Heart left ventricle (tissue), 16 donors: Measurements from ENCODE around the gene CXXC5. TPM values are rescaled to one million over a fixed set of nuclear protein-coding genes. Genes with fewer than 3 reads are reported as not detected.
"Not testable (repeated sequence)": the region's sequence is repeated elsewhere in the genome, so short reads cannot be mapped to it uniquely, and the experiment has no call there.

Experiments
- ATAC-seq, 4 donors: fragments of 200-7000 bp; cut with Tn5 transposase; one replicate each; pipeline ENCODE4 v1.9.1; 2020 to 2022; ENCODE audit warnings: moderate library complexity in 4 of 4, mild to moderate bottlenecking in 3 of 4, moderate number of reproducible peaks in 1 of 4
- DNase-seq, 5 donors: peaks; one replicate each; pipeline ENCODE4 v3.0.0-alpha.2; 2020
- H3K27ac ChIP-seq, 12 donors: fragments of 200-600 bp; sonication (generic) in 4 of 12; one replicate each; pipeline versions ENCODE4 v1.5.0 to v1.8.0; 2016 to 2022; ENCODE audit warnings: mild to moderate bottlenecking in 2 of 12
- H3K27me3 ChIP-seq, 9 donors: fragments of 200-600 bp; sonication (generic) in 2 of 9; one replicate each; pipeline versions ENCODE4 v1.5.1 to v1.8.0; 2016 to 2022; ENCODE audit warnings: mild to moderate bottlenecking in 3 of 9
- H3K36me3 ChIP-seq, 9 donors: fragments of 200-600 bp; sonication (generic) in 2 of 9; one replicate each; pipeline versions ENCODE4 v1.5.0 to v1.8.0; 2018 to 2022; ENCODE audit warnings: mild to moderate bottlenecking in 2 of 9
- H3K4me1 ChIP-seq, 12 donors: fragments of 200-600 bp; sonication (generic) in 4 of 12; one replicate each; pipeline versions ENCODE4 v1.5.0 to v1.8.0; 2016 to 2022; ENCODE audit warnings: mild to moderate bottlenecking in 3 of 12
- H3K4me3 ChIP-seq, 12 donors: fragments of 200-600 bp; sonication (generic) in 4 of 12; one replicate each; pipeline versions ENCODE4 v1.5.0 to v1.8.0; 2017 to 2022; ENCODE audit warnings: mild to moderate bottlenecking in 9 of 12, moderate library complexity in 4 of 12
- H3K9me3 ChIP-seq, 12 donors: fragments of 200-600 bp; sonication (generic) in 4 of 12; one replicate each; pipeline versions ENCODE4 v1.5.0 to v1.8.0; 2016 to 2022; ENCODE audit warnings: mild to moderate bottlenecking in 1 of 12
- CTCF ChIP-seq, 12 donors: fragments of 200-600 bp; sonication (generic) in 4 of 12; IDR thresholded peaks; one replicate each; pipeline versions ENCODE4 v1.5.0 to v1.8.0; 2018 to 2022; ENCODE audit warnings: antibody characterized with exemption in 12 of 12, mild to moderate bottlenecking in 5 of 12
- POLR2A ChIP-seq, 2 donors: fragments of 450-650 bp; IDR thresholded peaks; one replicate each; pipeline ENCODE4 v1.6.1; 2017; ENCODE audit warnings: antibody characterized with exemption in 2 of 2, mild to moderate bottlenecking in 2 of 2, moderate library complexity in 2 of 2
- WGBS, 4 donors: extraction: QIAGEN DNeasy Blood & Tissue Kit in 2 of 4; methylation state at CpG; one replicate each; pipeline versions ENCODE4 v1.1.5 to v1.1.7; 2013 to 2018; 5-methylcytosine and 5-hydroxymethylcytosine counted together
- intact Hi-C, 10 donors: fragments of 100-400 bp; cut with DNase I; formaldehyde crosslinking; loops; one replicate each; pipeline versions ENCODE4 v1.11.1 to v1.14.2; 2022
- polyA plus RNA-seq, 2 donors: library from polyadenylated mRNA; stranded (reverse); fragments of 200-250 nt; gene quantifications; one replicate each; pipeline ENCODE4 v1.2.3, GENCODE V29; 2013
- total RNA-seq, 9 donors: library from RNA; depleted of rRNA in 2 of 9; stranded (reverse); fragments of >200 nt in 2 of 9; fragmentation: NEBNext Ultra II Directional in 3 of 9; extraction: Animal tissue kit (Norgen Biotek cat#: 25700) in 3 of 9; gene quantifications; one replicate each; pipeline versions ENCODE4 v1.1.0 to v1.2.4, GENCODE V29; 2016 to 2023
- donor health status: ischemic (EF 13 %, LVEDD 7.1; RV severe dilation, severe dysfunction).
- donor health status: healthy with polysubstance abuse.
- donor health status: DM: no; HTN: yes; CAD: no.
- donor health status: DM: no; HTN: no; CAD: no.
- donor health status: ischemic (EF 25% LVEDD 6.9; RV normal size, moderate dysfunction).
- donor health status: ischemic (EF 25% LVEDD 5.7; RV mildly dilated, moderate dysfunction).
- donor health status: healthy.
- donor health status: DM: yes; HTN: yes; CAD: no.
- donor health status: ischemic (EF 35%, LVEDD 5.7; RV mildly dilated, moderate dysfunction).
- donor health status: nonischemic (EF 11% LVEDD 7.7; RV severe dilation, severe dysfunction).
- donor health status: DM: yes; HTN: yes; CAD: no.
- donor health status: PGD.
- donor health status: ischemic (EF 29% LVEDD 5.4; RV normal size, mild dysfunction).
- donor health status: nonischemic (EF 23%, LVEDD 6.1; RV moderate dilation, normal function).

Gene CXXC5
- total and polyA plus RNA-seq, 11 donors, result 29.8 to 74.6 (median 36.3) TPM

GRCh38 chr5:139717221-139717620, 69.1 kb downstream of the CXXC5 start:
- TF ChIP-seq CTCF (IDR thresholded peaks at IDR 0.05) (no peak), POLR2A (IDR thresholded peaks at IDR 0.05) (no peak)
- peaks cover 0 to 15% (median 5%) of the 10 kb centered on the region in 12 donors for H3K9me3 ChIP-seq
- WGBS, 4 donors, result 86 to 91% (median 90%) methylated on average over 8 of the region's 8 CpGs
- H3K36me3 ChIP-seq, result no peaks in the 10 kb centered on the region
- intact Hi-C loops, result loop anchor here in 2 of 10 donors (5.0 to 10.0 kb wide), 2 partner anchors 40 to 48 kb away; no protein-coding TSS in a partner anchor
- no peak overlapping the region for H3K27ac ChIP-seq
- no peaks in the 10 kb centered on the region for H3K4me1 ChIP-seq
- no peak overlapping the region for H3K4me3 ChIP-seq
- ATAC-seq, result no peak
- DNase-seq, result no peak
- no peaks in the 10 kb centered on the region for H3K27me3 ChIP-seq

DNA sequence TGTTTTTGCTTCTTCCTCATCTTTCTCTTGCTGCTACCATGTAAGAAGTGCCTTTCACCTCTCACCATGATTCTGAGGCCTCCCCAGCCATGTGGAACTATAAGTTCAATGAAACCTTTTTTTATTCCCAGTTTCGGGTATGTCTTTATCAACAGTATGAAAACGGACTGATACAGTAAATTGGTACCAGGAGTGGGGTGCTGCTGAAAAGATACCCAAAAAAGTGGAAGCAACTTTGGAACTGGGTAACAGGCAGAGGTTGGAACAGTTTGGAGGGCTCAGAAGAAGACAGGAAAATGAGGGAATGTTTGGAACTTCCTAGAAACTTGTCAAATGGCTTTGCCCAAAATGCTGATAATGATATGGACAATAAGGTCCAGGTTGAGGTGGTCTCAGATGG, 70.3 kb downstream of the CXXC5 start:
- intact Hi-C loops, result loop anchor here in 2 of 10 donors (5.0 to 10.0 kb wide), 2 partner anchors 39 to 46 kb away; no protein-coding TSS in a partner anchor
- H3K27ac ChIP-seq, ATAC-seq, H3K36me3 ChIP-seq, H3K4me3 ChIP-seq, H3K4me1 ChIP-seq, DNase-seq, H3K27me3 ChIP-seq: not testable (repeated sequence)
- WGBS, 4 donors, result 92 to 95% (median 93%) methylated on average over 2 of the region's 2 CpGs
- H3K9me3 ChIP-seq, result peaks cover 0 to 15% (median 5%) of the 10 kb centered on the region in 12 donors

GRCh38 chr5:139719970-139720369, 71.8 kb downstream of the CXXC5 start:
- not testable (repeated sequence) for H3K27ac ChIP-seq, H3K27me3 ChIP-seq, ATAC-seq, DNase-seq, H3K4me1 ChIP-seq, H3K4me3 ChIP-seq, H3K36me3 ChIP-seq
- intact Hi-C loops, result loop anchor here in 2 of 10 donors (5.0 to 10.0 kb wide), 2 partner anchors 37 to 45 kb away; no protein-coding TSS in a partner anchor
- H3K9me3 ChIP-seq, result peaks cover 0 to 15% (median 5%) of the 10 kb centered on the region in 12 donors
- WGBS, 4 donors, result 89 to 99% (median 95%) methylated on average over 3 of the region's 3 CpGs

DNA sequence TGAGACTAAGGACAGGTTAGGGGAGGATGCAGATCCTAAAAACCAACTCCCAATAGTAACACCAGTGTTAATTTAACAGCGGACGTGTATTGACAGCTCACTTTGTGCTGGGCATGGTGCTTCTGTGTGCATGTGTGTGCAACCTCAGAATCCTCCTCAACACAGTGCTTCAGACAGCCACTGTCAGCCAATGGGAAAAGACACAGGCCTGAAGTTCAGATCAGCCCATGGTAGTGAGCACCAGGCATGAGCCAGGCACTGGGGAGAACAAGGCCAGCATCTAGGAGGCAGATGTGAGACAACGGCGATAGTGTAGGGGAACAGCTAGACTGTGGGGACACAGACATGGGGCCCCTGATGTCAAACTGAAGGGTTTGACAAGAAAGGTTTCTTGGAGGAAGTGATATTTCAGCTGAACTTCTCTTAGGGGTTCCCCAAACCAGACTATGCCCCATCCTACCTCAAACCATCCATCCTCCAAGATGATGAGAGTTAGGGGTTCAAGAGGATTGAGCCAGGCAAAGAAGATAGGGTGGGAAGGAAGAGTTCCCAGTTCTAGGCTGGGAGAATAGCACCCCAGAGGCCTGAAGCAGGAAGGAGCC, 75.9 kb downstream of the CXXC5 start:
- H3K27ac ChIP-seq, result no peak overlapping the region
- no peaks in the 10 kb centered on the region for H3K36me3 ChIP-seq
- 95 to 99% (median 95%) methylated on average over 4 of the region's 4 CpGs for WGBS, 4 donors
- H3K27me3 ChIP-seq, result no peaks in the 10 kb centered on the region
- no peak for ATAC-seq
- peaks cover 0 to 4% (median 0%) of the 10 kb centered on the region in 12 donors for H3K9me3 ChIP-seq
- DNase-seq, result no peak
- TF ChIP-seq POLR2A (IDR thresholded peaks at IDR 0.05), result no peak
- no peak for TF ChIP-seq CTCF (IDR thresholded peaks at IDR 0.05)
- peaks cover 0 to 11% (median 2%) of the 10 kb centered on the region in 12 donors for H3K4me1 ChIP-seq
- no peak overlapping the region for H3K4me3 ChIP-seq
- intact Hi-C loops, result no loop called here

DNA sequence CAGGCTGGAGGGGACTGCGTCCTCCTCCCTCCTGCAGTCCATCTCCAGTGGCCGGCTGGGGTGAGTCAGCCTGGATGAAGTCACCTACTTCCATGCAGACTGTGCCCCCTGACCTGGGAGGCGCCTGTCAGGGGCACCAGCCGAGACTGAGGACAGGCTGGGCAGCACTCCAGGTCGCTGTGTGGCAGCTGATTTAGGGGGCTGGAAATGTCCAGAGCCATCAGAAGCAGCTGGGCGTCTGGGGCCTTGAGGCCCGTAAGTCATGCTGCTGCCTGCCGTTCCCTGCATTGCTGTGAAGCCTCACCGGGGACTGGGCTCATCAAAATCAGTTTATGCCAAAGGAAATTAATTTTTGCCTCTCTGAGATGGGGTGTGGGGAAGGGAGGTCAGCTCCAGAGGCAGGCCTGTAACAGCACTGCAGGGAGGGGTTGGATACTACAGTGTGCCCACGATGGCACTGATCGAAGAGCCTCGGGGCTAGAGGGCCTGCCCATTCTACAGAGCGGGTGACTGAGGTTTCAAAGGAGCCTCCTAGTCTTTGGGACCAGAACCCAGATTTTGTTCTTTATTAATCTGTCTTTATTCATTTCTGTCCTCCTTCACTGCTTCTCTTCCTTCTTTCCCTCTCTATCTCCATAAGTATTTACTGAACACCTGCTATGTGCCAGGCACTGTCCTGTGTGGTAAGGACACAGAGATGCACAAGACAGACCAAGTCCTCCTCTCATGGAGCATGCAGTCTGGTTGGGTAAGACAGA, 77.1 kb downstream of the CXXC5 start:
- ATAC-seq, result peak; percentile 70 to 91 (median 88)

More for the DNA sequence above, 77.1 kb downstream of the CXXC5 start:
- no peaks in the 10 kb centered on the region for H3K27me3 ChIP-seq
- peak overlapping the region in 2 of 12 donors; percentile 8 to 55 for H3K27ac ChIP-seq
- H3K9me3 ChIP-seq, result no peaks in the 10 kb centered on the region
- H3K4me1 ChIP-seq, result peaks cover 0 to 11% (median 2%) of the 10 kb centered on the region in 12 donors
- no peaks in the 10 kb centered on the region for H3K36me3 ChIP-seq
- intact Hi-C loops, result no loop called here
- peak in 4 of 5 donors; percentile 61 to 80 (median 66) for DNase-seq
- H3K4me3 ChIP-seq, result no peak overlapping the region
- TF ChIP-seq CTCF (IDR thresholded peaks at IDR 0.05), result no peak
- WGBS, 4 donors, result 49 to 62% (median 57%) methylated on average over 12 to 13 of the region's 13 CpGs
